HG02798 (cell line): ENCODE data around the gene PRR33.

Experiments used
- ATAC-seq: cut with Tn5 transposase; IDR thresholded peaks from one replicate; pipeline ENCODE4 v1.9.1; 2021; ENCODE audit warnings: mild to moderate bottlenecking; ENCODE audit not compliant: unreplicated experiment, poor library complexity

PRR33 gene

DNA sequence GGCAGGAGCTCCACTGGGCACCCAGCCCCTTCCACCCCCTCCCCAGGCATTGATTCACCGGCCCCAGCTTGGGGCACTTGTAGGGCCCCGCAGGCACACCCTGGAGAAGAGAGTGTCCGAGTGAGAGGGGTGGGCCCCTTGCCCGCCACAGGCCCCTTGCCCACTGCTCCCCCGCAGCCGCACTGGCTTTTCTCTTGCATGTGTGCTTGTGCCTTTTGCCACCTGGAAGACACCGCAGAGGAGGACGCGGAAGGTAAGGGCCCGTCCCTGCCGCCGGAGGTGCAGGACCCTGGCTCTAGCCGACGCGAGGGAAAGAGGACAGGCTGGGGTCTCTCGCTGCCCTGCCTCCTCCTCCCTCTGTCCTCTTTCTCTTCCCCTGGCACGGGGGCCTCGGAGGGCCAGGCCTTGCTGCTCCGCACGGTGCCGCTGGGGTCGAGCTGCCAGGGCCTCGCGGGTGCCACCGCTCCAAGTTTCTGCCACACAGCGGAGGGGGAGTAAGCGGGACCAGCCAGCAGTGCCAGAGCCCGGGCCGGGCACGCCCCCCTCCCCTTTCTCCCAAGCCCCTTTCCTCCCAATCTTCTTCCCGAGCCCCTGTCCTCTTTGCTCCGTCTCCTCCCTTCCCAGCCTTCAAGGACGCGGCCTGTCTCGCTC lies 37.3 kb upstream of the PRR33 start:
- no peak for ATAC-seq

DNA sequence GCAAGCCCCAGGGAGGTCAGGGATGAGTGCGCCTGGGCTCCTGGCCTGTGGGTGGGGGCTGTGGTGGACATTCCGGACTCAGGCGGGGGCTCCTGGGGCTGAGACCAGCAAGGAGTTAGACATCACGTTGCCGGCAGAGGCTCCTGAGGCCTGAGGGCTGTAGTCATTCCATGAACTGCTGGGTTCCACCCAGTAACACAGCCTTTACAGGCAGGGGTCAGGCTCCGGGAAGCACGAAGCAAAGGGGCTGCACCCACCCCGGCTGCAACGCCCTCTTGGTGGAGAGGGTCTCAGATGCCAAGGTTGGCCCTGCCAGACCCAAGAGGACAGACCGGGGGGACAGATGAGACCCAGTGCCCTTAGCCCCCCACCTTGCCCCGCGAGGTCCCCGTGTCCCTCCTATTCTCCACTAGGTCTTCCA lies 36.8 kb upstream of the PRR33 start:
- ATAC-seq = no peak

DNA sequence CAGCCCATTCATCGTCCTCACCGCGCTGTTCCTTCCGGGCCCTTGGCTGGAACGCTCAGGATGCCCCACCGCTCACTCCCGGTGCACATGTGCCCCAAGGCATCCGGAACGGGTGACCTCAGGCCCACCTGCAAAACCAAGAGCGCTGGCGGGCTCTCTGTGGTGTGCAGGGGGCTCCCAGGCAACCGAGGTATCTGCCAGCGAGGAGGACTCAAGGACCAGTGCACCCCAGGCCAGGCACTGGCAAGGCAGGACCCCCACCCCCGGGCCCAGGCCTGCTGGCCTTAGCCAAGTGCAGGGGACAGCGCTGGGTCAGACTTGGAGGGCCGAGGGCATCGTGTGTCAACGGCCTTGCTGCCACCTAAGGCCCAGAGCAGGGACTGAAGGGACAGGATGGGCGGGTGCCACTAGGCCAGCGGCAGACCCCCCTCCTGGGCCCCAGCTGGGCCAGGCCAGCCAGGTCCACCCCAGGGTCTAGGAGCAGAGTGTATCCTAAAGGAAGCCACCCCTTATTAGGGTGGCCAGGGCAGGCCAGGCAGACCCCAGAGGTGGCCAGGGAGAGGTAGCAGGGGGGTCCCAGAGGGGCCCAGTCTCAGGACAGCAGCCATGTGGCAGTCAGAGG lies 36.3 kb upstream of the PRR33 start:
- ATAC-seq = no peak

DNA sequence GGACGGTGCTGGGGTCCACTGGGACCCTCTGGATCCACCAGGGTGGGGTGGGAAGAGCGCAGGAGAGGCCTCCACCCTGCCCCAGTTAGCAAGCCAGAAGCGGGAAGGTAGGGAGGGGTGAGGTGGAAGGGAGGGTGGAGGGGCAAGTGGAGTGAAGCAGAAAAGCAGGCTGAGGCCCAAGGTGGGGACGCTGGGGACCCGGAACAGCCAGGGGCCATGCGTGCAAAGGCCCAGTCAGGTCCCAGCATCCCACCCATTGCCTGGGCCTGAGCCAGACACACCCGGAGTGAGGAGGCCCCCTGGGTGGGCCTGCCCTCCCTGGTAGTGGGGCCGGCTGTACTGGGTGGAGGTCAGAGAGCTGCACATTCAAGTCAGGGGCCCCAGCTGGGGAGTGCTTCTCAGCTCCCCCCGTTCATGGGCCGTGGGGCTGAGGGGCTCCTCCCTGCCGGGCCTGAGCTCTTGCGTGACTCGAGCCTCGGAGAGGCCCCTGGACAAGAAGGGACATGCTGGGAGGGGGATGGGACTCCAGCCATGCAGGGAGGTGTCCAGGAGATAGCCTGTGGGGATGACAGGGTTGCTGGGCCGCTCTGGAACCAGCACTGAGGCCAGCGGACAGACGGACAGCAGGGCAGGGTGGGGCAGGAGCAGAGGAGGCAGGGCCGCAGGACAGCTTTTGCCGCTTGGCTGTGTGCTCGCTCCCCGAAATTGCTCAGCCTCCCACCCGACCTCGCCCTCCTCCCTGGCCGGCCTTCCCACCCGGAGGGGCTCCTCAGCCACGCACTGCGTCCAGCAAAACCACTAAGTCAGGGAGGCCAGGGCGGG lies 35.5 kb upstream of the PRR33 start:
- ATAC-seq = no peak

DNA sequence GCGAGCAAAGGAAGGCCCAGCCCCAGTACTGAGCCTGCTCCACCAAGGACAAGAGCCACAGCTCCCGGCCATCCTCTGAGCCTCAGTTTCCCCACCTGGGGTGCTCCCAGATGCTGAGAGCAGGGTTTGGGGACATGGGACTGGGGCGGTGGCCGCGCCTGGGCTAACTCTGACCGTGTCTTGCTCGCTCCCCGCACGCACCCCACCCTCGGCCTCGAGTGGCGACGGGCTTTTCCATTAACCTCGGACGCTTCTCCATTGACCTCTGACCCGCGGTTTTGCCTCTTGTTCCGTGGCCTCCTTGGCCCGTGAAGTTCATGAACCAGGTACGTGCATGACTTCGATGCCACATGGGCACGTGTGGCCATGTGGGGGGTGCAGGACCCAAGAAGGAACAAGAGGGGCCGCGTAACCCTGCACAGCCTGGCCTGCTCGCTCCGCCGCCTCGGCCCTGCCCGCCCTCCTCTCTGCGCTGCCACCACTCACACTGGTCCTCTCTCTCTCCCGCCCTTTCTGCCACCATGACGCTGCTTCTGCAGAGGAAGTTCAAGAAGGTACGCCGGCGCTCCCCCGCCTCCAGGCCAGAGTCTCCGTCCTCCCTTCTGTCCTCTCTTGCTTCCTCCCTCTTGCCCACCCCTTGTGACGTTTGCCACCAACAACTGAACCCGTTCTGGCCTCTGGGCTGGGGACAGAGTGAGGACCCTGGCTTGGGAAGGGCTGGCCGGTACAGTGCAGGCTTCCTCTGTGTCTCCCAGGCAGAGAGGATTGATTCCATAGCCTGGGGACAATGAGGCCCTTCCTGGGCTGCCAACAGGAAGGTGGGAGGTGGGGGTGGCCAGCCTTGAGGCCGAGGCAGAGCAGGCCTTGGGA lies 34.7 kb upstream of the PRR33 start:
- no peak for ATAC-seq

DNA sequence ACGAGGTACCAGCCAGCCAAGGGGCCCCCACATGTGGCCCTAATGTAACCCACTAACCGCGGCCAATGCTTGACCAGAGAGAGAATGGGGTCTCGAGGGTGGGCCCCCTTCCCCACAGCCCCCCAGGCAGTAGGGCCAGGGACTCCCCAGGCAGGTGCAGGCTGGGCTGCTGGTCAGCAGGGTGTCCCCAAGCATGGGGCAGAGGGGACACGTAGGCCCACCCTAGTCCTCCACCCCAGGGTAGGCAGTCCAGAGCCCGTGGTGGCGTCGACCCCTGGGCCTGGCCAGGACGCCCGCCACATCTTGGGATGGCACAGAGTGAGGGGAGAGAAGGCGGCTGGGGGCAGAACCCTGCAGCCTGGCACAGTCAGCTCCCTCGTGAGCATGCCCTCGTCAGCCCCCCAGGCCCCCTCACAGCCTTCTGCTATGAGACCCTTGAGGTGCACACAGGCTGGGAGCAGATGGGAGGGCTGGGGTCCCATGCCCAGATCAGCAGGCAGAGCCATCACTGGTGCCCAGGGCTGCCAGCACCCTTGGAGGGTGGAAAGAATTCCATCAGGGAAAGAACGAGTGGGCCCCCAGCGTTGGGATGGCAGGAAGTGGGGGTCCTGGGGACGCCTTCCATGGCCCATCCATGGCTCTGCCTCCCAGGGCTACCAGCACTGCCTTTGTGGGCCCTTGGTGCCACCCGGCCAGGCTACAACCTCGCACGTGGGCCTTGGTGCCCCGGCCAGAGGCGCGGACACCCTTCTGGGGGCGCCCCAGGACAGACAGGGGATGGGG lies 33.9 kb upstream of the PRR33 start:
- no peak for ATAC-seq

DNA sequence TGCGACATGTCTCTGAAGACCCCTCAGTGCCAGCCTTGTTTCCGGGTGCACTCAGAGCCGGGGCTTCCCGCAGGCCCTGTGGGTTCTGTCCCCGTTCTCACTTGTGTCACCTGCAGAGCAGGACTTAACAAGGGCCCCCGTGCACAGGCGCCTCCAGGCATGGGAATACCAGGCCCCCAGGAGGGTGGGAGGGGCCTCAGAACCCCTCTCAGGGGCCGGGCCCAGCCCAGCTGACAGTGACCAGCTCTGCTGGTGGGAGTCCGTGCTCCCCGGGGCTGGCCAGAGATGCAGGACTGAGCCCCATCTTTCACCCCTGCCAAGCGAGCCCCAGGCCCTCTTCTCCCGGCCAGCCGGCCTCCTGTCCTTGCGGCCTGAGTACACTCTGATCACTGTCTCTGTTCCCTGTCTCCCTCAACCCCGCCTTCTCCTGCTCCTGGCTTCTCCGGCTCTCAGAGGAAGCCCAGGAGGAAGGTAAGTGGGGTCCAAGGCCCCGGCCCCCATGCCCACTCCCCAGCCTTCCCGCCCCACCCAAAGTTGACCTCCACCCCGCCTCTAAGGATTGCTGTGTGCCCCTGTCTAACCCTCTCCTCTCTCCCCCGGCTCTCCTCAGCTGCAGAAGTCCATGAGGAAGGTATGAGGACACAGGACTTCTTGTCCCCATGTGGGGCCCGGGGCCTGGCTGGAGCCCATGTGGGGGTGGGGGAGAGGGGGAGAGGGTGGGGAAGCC lies 33.1 kb upstream of the PRR33 start:
- ATAC-seq = no peak

DNA sequence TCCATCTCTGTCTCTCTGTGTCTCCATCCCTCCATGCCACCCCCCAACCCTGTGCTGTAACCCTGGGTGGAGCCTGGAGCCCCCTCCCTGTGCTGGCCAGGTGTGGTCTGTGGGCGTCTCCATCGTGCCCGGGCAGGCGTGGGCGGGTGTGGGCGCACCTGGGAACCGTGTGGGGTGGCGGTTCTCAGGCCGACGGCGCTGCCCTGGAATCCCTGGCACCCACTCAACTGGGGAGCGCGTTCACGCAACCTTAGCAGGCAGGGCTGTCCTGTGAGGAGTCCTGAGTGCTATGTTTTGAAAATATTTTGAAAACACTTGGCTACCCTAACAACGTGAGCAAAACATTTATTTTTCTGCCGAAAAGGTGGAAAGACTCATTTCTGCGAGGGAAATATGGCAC lies 32.5 kb upstream of the PRR33 start:
- ATAC-seq = no peak

DNA sequence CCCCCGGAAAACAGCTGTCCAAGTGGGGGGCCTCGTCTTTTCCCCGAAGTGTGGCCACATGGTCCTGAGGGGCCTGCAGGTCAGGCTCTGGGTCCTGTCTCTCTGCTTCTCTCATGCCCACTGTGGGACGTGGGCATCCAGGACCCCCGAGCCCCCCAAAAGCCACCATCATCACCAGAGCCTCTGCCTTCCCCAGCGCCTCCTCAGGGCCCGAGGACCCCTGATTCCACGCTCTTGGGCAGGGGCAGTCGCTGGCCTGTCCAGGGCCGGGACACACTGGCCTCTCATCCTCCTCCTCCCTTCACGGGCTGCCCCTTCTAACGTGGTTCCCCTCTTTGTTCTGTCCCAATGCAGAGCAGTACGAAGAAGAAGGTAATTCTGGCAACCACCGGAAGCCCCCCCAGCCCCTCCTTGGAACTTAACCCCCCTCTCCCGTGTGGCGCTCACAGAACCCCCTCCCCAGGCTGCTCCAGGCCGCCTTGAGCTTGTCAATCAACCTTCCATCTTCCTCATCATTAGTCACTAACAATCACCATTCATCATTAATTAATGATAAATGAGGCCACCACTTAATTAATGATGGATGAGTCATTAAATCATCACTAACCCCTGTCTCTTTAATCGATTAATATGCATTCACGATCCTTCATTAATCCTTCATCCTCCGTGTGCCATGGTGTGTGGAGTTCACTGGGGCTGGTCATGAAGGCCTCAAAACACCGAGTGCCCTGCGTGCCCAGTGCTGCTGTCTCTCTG lies 31.7 kb upstream of the PRR33 start:
- ATAC-seq = no peak

DNA sequence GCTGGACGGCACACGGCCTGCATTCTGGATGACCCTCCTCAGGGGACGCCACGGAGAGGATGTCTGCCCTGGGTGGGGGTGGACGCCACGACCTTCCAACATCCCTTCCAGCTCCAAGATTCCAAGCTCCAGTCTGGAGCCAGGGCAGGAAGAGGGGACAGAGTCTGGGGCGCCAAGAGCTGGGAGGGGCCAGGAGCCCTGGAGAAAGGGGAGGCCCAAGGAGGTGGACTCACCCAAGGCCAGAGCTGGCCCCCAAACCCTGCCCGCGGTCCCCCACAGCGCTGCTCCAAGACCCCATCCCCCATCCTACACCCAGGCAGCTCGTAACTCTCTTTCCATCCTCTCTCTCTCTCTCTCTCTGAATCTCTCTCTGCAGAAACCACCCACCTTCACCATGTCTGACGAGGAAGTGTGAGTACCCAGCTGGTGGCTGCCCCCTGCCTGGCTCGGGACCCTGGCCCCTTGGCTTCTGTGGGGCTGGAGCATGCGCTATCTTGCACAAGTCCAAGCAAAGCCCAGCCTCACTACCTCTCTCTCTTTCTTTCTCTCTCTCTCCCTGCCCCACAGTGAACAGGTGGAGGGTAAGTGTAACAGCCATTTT lies 30.9 kb upstream of the PRR33 start:
- no peak for ATAC-seq

GRCh38 chr11:1921574-1922141 lies 30.0 kb upstream of the PRR33 start:
- ATAC-seq = no peak

DNA sequence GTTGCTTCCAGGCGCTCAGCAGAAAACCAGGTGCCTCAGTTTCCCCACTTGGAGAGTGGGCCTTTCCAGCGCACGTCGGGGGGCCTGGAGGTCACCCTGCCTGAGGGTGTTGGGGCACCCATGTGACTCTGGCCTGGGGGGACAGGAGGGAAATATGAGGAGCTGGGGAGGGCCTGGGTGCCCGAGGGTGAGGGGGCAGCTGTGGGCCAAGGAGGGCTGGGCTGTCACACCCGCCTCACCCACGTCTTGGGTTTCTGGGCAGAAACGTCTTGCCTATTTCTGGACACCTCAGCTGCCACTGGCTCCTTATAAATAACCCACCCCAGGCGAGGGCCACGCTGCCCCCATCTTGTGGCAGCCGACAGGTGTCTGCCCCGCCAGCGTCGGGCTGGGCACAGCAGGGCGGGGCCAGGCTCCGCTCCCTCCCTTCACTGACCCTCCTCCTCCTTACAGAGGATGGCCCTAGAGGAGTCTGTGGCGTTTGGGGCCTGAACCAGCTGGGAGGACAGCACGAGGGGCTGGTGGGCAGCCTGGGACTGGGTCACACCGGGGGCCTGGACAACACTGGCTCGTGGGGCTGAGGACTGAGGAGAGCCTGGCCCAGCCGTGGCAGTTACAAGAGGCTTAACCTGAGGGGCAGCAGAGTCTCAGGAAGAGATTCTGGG lies 29.3 kb upstream of the PRR33 start:
- ATAC-seq = no peak

DNA sequence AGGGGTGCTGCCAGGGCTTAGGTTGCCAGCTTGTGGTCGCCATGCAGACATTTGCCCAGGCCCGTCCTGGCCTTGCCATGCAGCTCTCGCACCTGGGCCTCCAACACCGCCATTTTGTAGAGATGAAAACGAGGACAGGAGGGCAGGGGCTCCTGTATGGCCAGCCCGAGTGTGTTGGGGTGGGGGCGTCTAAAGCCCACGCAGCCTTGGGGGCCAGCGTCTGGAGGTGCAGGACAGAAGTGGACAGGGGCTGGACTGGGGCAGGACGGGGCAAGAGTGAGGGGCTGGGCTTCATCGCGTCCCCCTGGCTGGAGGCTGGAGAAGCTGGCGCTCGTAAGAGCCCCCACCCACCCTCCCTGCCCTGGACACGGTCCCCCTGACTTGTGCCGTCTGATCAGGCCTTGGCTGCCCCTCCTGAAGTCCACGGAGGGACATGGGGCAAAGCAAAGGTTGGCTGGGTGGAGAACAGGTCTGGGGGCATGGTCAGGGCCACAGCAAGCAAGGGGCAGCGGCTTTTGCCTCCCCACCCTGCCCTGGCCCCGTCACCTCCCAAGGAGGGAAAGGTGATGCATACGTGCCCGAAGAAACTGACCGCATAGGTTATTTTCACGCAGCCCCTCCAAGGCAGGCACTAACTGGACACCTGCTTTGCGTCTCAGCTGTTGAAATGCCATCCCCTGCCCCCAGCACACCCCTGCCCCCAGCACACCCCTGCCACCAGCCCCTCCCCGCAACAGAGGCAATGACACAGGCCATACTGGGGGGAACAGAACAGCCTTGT lies 28.6 kb upstream of the PRR33 start:
- ATAC-seq = no peak

DNA sequence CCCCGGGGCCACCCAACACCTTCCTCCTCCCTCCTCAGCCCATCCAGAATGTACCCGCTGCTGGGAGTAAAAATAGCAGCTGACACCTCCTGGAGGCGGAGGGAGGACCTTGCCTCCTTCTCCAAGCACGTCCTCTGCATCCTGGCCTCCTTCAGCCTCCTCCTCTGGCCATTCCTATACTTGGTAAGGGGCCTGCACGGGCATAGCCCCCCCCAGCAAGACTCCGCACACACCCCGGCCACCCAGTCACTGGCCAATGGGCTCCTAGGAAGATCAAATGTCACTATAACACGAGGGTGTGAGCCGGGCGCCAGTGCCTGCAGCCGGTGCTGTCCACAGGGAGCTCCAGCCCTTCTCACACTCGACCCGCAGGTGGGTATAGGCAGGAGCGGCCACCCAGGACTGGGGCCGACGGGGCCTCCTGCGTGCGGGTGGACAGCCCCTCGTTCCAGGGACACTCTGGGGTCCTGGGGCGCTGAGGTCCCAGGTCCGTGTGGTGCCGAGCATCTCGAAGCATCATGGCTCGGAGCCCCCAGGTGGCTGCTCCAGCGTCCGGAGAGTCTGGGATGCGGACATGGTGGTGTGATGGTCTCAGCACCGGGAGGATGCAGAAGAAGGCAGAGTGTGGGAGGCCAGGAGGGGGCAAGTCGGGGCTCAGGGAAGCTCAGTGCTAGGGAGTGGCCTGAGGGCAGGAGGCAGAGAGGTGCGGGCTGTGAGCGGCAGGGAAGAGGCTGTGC lies 27.9 kb upstream of the PRR33 start, which contains the start of gene TNNT3:
Gene TNNT3, plus strand, starts transcription at position 313 of the 737 bp plus-strand sequence. CDS start 3,172 bp downstream, outside the sequence.
- no peak for ATAC-seq

DNA sequence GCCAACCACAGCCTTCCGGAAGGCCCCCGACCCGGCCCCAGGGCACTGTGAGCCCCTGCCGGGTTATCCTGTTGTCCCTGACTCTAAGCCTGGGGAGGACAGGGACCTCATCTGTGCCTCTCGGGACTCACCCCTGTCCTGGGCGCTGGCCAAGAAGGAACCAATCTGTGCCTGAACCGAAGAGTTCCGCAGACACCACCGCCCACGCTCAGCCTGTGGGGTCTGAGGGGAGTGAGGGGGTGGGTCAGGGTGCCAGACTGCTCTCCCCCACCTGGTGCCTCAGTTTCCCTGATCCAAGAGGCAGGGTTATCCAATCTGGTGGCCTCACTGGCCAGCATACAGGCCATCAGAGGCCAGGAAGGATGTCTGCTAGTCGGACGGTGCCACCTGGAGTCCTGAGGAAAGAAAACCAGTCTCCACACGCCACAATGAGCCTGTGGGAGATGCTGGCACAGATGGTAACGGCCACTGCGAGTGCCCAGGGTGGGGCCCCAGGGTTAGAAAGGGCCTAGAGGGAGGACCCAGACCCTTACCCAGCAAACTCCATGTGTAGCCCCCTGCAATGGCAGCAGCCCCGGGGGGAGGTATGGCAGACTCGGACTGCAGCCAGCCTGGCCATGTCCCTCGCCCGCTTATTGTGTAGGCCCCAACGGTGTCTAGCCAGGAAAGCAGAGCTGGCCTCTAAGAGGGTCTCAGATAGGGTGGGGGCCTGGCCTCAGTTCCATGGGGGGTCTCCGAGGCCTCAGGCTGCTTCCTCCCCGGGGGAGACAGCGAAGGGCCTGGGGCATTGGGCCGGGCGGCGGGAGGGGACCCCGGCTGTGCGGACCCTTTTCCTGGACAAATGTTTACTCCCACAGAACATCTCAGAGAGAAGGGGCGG lies 27.0 kb upstream of the PRR33 start:
- no peak for ATAC-seq
